SU-DHL-6 (cell line): ENCODE measurements around the gene MCEE.

ENCODE experiments used
- H2AFZ ChIP-seq: fragments of 200-600 bp; sonication (generic); 2 replicates; pipeline ENCODE4 v1.6.1; 2014; ENCODE audit warnings: low read depth, mild to moderate bottlenecking, moderate library complexity, mixed read lengths, antibody characterized with exemption, low read length; ENCODE audit not compliant: severe bottlenecking
- H3F3A ChIP-seq: fragments of 200-600 bp; shearing (Covaris generic); 2 replicates; pipeline ENCODE4 v1.6.0; 2016; ENCODE audit warnings: antibody characterized with exemption, mild to moderate bottlenecking; ENCODE audit not compliant: insufficient read depth
- H3K27ac ChIP-seq: fragments of 200-600 bp; sonication (generic); 2 replicates; pipeline ENCODE4 v1.5.1; 2016; ENCODE audit warnings: low read depth, mild to moderate bottlenecking, low read length, moderate library complexity, mixed read lengths
- H3K27me3 ChIP-seq: fragments of 200-600 bp; sonication (generic), shearing (Covaris generic); 2 replicates; pipeline ENCODE4 v1.6.0; 2014; ENCODE audit warnings: mild to moderate bottlenecking, low read length
- H3K36me3 ChIP-seq: fragments of 200-600 bp; sonication (generic); 2 replicates; pipeline ENCODE4 v1.6.1; 2014; ENCODE audit warnings: mild to moderate bottlenecking, low read length, mixed read lengths
- H3K4me2 ChIP-seq: fragments of 300-600, 200-600 bp; shearing (Covaris generic), sonication (generic); 2 replicates; pipeline ENCODE4 v1.6.0; 2014; ENCODE audit warnings: low read length, low read depth, mild to moderate bottlenecking; ENCODE audit not compliant: poor library complexity, severe bottlenecking
- H3K4me3 ChIP-seq: fragments of 200-600 bp; sonication (generic); 2 replicates; pipeline ENCODE4 v1.5.1; 2014; ENCODE audit warnings: antibody characterized with exemption, low read length, mild to moderate bottlenecking, mixed read lengths; ENCODE audit not compliant: insufficient read depth, poor library complexity, severe bottlenecking
- H3K79me2 ChIP-seq: fragments of 200-600 bp; sonication (generic); 2 replicates; pipeline ENCODE4 v1.6.1; 2014; ENCODE audit warnings: mild to moderate bottlenecking, low read length, moderate library complexity; ENCODE audit not compliant: insufficient read depth
- H3K9ac ChIP-seq: fragments of 200-600 bp; sonication (generic); 2 replicates; pipeline ENCODE4 v1.7.0; 2014; ENCODE audit warnings: mild to moderate bottlenecking, low read length
- H3K9me2 ChIP-seq: fragments of 200-600 bp; sonication (generic); replicated peaks from 2 replicates; pipeline ENCODE4 v1.6.1; 2014; ENCODE audit warnings: low read length; ENCODE audit not compliant: insufficient read depth
- H3K9me3 ChIP-seq: fragments of 200-600 bp; sonication (generic); 2 replicates; pipeline ENCODE4 v1.6.1; 2014; ENCODE audit warnings: low read length, mixed read lengths; ENCODE audit not compliant: insufficient read depth
- H4K20me1 ChIP-seq: fragments of 200-600 bp; sonication (generic); 2 replicates; pipeline ENCODE4 v1.6.1; 2014; ENCODE audit warnings: low read depth, mild to moderate bottlenecking, antibody characterized with exemption, low read length, moderate library complexity, mixed read lengths
- CTCF ChIP-seq: fragments of 200-600 bp; sonication (generic); IDR thresholded peaks from one replicate; pipeline ENCODE4 v1.5.1; 2017; ENCODE audit warnings: antibody characterized with exemption, mild to moderate bottlenecking, low read length, moderate library complexity; ENCODE audit not compliant: insufficient read depth, poor library complexity, severe bottlenecking
- EZH2phosphoT487 ChIP-seq: fragments of 200-600 bp; sonication (generic), shearing (Covaris generic); conservative IDR thresholded peaks from 2 replicates; pipeline ENCODE4 v1.6.1; 2018; ENCODE audit warnings: mild to moderate bottlenecking, antibody characterized with exemption, low read length, moderate library complexity, mixed read lengths

MCEE gene

DNA sequence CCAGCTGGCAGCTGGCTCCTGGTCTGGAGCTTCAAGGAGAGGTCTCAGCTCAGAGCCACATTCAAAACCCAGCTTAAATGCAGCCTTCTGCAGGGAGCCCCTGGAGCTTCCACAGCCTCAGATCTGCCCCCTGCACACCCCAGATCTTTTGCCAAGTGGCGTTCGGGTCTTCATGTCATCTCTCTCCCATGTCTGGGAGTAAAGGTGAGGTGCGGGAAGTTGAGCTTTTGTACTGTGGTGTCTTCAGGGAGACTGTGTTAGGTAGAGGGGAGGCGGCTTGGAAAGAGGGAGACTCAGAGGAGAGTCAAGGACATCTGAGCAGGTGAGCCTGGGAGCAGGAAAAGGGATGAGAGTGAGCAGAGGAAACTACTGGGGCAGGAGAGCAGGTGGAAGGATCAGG is 25.8 kb upstream of the MCEE start:
- Histone ChIP-seq H3K79me2 (no peaks in the 10 kb centered on the region), H3K9me2 (no peaks in the 10 kb centered on the region), H3K27me3 (no peaks in the 10 kb centered on the region), H3K36me3 (no peaks in the 10 kb centered on the region), H2AFZ (no peak overlapping the region), H3K4me3 (no peak overlapping the region), H3F3A (no peaks in the 10 kb centered on the region), H3K9me3 (no peaks in the 10 kb centered on the region), H3K9ac (no peak overlapping the region), H3K27ac (no peak overlapping the region), H3K4me2 (no peak overlapping the region), H4K20me1 (no peaks in the 10 kb centered on the region)
- no peak for TF ChIP-seq CTCF
- no peak for TF ChIP-seq EZH2phosphoT487

DNA sequence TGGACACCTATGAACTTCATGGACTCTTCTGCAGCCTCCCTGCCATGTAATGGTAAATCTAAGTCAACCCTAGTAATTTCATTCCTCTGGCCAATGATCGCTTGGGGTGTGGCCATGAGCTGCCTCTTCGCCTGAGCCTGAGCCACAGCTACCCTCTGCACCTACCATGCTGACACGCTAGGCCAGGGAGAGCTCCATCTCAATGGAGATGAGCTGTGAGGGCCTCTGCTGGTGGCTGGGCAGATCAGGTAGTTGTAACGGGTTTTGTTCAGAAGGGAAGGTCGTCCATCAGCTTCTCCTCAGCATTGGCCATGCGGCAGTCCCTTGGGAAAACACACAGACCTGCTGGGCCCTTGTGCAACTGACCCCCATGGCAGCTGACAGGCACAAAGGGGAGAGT is 24.8 kb upstream of the MCEE start:
- TF ChIP-seq CTCF: peak; percentile 48
- no peak for TF ChIP-seq EZH2phosphoT487
- no peaks in the 10 kb centered on the region for H3F3A ChIP-seq
- H2AFZ ChIP-seq: no peak overlapping the region

GRCh38 chr2:71154279-71154678 is 24.2 kb upstream of the MCEE start:
- H3K9ac ChIP-seq: no peak overlapping the region
- H2AFZ ChIP-seq: no peak overlapping the region
- H3K27me3 ChIP-seq: no peaks in the 10 kb centered on the region
- TF ChIP-seq EZH2phosphoT487: no peak
- TF ChIP-seq CTCF: no peak
- H3K4me3 ChIP-seq: no peak overlapping the region
- H3K36me3 ChIP-seq: peaks cover 5% of the 10 kb centered on the region; the same call in 1 of the 2 replicates
- no peak overlapping the region for H3K4me2 ChIP-seq
- H3K27ac ChIP-seq: no peak overlapping the region
- no peaks in the 10 kb centered on the region for H4K20me1 ChIP-seq
- no peaks in the 10 kb centered on the region for H3K79me2 ChIP-seq
- no peaks in the 10 kb centered on the region for H3K9me2 ChIP-seq
- no peaks in the 10 kb centered on the region for H3K9me3 ChIP-seq
- H3F3A ChIP-seq: no peaks in the 10 kb centered on the region

More for the DNA sequence above, 24.8 kb upstream of the MCEE start:
- Histone ChIP-seq H3K9me2 (no peaks in the 10 kb centered on the region), H3K9ac (no peak overlapping the region), H3K36me3 (no peaks in the 10 kb centered on the region; the same call in 1 of the 2 replicates), H3K27me3 (no peaks in the 10 kb centered on the region), H3K4me2 (no peak overlapping the region), H3K4me3 (no peak overlapping the region), H4K20me1 (no peaks in the 10 kb centered on the region), H3K27ac (no peak overlapping the region), H3K9me3 (no peaks in the 10 kb centered on the region), H3K79me2 (no peaks in the 10 kb centered on the region)
